HepG2 (cell line): ENCODE results near the gene FBH1. TPM values are rescaled to one million over a fixed set of nuclear protein-coding genes. Genes with fewer than 3 reads are reported as not detected.

Source experiments
- BCL6 ChIP-seq: IDR thresholded peaks from 2 replicates; pipeline ENCODE4 v1.6.1; 2016; ENCODE audit warnings: missing genetic modification reagents, missing compliant biosample characterization
- FOXO1 ChIP-seq: sonication (generic); formaldehyde crosslinking; IDR thresholded peaks from 2 replicates; pipeline ENCODE4 v1.4.0; 2020; ENCODE audit warnings: missing genetic modification reagents
- GMEB1 ChIP-seq: sonication (generic); formaldehyde crosslinking; IDR thresholded peaks from 2 replicates; pipeline ENCODE4 v1.5.1; 2020; ENCODE audit warnings: missing genetic modification reagents, mild to moderate bottlenecking, borderline replicate concordance
- HDAC1 ChIP-seq: sonication (generic); formaldehyde crosslinking; IDR thresholded peaks from 2 replicates; pipeline ENCODE4 v1.5.1; 2020; ENCODE audit warnings: mild to moderate bottlenecking, missing genetic modification reagents
- NR2C2 ChIP-seq: sonication (generic); formaldehyde crosslinking; IDR thresholded peaks from 2 replicates; pipeline ENCODE4 v1.4.0; 2020; ENCODE audit warnings: missing genetic modification reagents, mild to moderate bottlenecking, moderate library complexity, borderline replicate concordance
- ONECUT2 ChIP-seq: sonication (generic); formaldehyde crosslinking; IDR thresholded peaks from 2 replicates; pipeline ENCODE4 v1.4.0; 2020; ENCODE audit warnings: missing genetic modification reagents
- ZBTB7A ChIP-seq: sonication (generic); formaldehyde crosslinking; IDR thresholded peaks from 2 replicates; pipeline ENCODE4 v1.8.0; 2022; ENCODE audit warnings: mild to moderate bottlenecking, missing genetic modification reagents
- ZFY ChIP-seq: sonication (generic); formaldehyde crosslinking; IDR thresholded peaks from 2 replicates; pipeline ENCODE4 v1.4.0; 2020; ENCODE audit warnings: missing genetic modification reagents
- ZNF10 ChIP-seq: sonication (generic); formaldehyde crosslinking; IDR thresholded peaks from 2 replicates; pipeline ENCODE4 v1.4.0; 2020; ENCODE audit warnings: mild to moderate bottlenecking, low read depth, missing genetic modification reagents, borderline replicate concordance
- ZNF12 ChIP-seq: sonication (generic); formaldehyde crosslinking; IDR thresholded peaks from 2 replicates; pipeline ENCODE4 v1.5.0; 2020; ENCODE audit warnings: missing genetic modification reagents
- ZNF280D ChIP-seq: sonication (generic); formaldehyde crosslinking; IDR thresholded peaks from 2 replicates; pipeline ENCODE4 v1.5.1; 2020; ENCODE audit warnings: mild to moderate bottlenecking, missing genetic modification reagents
- ZNF432 ChIP-seq: sonication (generic); formaldehyde crosslinking; IDR thresholded peaks from 2 replicates; pipeline ENCODE4 v1.5.0; 2020; ENCODE audit warnings: missing genetic modification reagents, mild to moderate bottlenecking, borderline replicate concordance
- ZNF44 ChIP-seq: sonication (generic); formaldehyde crosslinking; IDR thresholded peaks from 2 replicates; pipeline ENCODE4 v1.5.1; 2020; ENCODE audit warnings: mild to moderate bottlenecking, missing genetic modification reagents
- polyA plus RNA-seq, 8 experiments: library from polyadenylated mRNA; depleted of rRNA in 3 of 8; stranded (reverse) in 7 of 8; unstranded in 1 of 8; fragments of >200 nt; fragmentation: Illumina TruSeq in 4 of 8; extraction: Trizol in 4 of 8; gene quantifications; 2 replicates each; pipeline versions ENCODE4 v1.2.1 to v1.2.3, GENCODE V29; 2011 to 2016; ENCODE audit warnings: low read depth in 4 of 8, missing spikeins in 1 of 8, mixed read lengths in 1 of 8; ENCODE audit not compliant: insufficient read depth in 1 of 8
- total RNA-seq, 5 experiments: library from RNA; depleted of rRNA; stranded (reverse); fragments of >200 nt; fragmentation: Illumina TruSeq; extraction: Trizol; gene quantifications; 2 replicates each; pipeline ENCODE4 v1.2.3, GENCODE V29; 2016; ENCODE audit warnings: low read depth in 1 of 5
- TF ChIP-seq, protein P1 (sequence below): sonication (generic); formaldehyde crosslinking; IDR thresholded peaks from 2 replicates; pipeline ENCODE4 v1.4.0; 2020; ENCODE audit warnings: missing genetic modification reagents
- TF ChIP-seq, protein P2 (sequence below): sonication (generic); formaldehyde crosslinking; IDR thresholded peaks from 2 replicates; pipeline ENCODE4 v1.8.1; 2023; ENCODE audit warnings: mild to moderate bottlenecking, moderate library complexity, missing genetic modification reagents
- TF ChIP-seq, protein P3 (sequence below): sonication (generic); formaldehyde crosslinking; conservative IDR thresholded peaks from 2 replicates; pipeline ENCODE4 v1.4.0; 2020; ENCODE audit warnings: missing genetic modification reagents
- TF ChIP-seq, protein P4 (sequence below): IDR thresholded peaks from 2 replicates; pipeline ENCODE4 v1.6.1; 2012; ENCODE audit warnings: inconsistent platforms
- TF ChIP-seq, protein P5 (sequence below): sonication (generic); formaldehyde crosslinking; IDR thresholded peaks from 2 replicates; pipeline ENCODE4 v1.5.0; 2020; ENCODE audit warnings: missing genetic modification reagents

The FBH1 gene
- total and polyA plus RNA-seq, 2 of the 13 experiments (the other 11 are each of a cell fraction or from before 2014, with no cell fraction given) = 48.8 to 60.3 TPM

- TF ChIP-seq ZFY = peak; percentile 38; the same call in 1 of the 2 replicates
- TF ChIP-seq, protein P1, sequence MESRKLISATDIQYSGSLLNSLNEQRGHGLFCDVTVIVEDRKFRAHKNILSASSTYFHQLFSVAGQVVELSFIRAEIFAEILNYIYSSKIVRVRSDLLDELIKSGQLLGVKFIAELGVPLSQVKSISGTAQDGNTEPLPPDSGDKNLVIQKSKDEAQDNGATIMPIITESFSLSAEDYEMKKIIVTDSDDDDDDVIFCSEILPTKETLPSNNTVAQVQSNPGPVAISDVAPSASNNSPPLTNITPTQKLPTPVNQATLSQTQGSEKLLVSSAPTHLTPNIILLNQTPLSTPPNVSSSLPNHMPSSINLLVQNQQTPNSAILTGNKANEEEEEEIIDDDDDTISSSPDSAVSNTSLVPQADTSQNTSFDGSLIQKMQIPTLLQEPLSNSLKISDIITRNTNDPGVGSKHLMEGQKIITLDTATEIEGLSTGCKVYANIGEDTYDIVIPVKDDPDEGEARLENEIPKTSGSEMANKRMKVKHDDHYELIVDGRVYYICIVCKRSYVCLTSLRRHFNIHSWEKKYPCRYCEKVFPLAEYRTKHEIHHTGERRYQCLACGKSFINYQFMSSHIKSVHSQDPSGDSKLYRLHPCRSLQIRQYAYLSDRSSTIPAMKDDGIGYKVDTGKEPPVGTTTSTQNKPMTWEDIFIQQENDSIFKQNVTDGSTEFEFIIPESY (CRISPR knock-in tag) = peak; percentile 83
- peak; percentile 96 for TF ChIP-seq FOXO1 (CRISPR knock-in tag)
- TF ChIP-seq, protein P2, sequence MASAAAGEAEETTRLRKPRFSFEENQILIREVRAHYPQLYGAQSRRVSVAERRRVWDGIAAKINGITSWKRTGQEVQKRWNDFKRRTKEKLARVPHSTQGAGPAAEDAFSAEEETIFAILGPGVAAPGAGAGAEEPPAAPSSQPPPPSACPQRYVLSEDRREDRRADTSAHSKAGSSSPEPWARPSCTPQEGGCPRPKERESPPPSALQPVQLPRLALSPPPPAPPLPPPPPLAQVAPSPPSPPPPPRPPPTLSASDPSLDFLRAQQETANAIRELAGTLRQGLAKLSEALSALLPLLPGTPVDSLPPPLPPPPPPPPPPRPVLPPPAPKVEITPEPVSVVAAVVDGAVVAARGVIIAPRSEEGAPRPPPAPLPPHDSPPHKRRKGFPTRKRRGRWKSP (CRISPR knock-in tag) = peak; percentile 73; the same call in 1 of the 2 replicates
- TF ChIP-seq, protein P3, sequence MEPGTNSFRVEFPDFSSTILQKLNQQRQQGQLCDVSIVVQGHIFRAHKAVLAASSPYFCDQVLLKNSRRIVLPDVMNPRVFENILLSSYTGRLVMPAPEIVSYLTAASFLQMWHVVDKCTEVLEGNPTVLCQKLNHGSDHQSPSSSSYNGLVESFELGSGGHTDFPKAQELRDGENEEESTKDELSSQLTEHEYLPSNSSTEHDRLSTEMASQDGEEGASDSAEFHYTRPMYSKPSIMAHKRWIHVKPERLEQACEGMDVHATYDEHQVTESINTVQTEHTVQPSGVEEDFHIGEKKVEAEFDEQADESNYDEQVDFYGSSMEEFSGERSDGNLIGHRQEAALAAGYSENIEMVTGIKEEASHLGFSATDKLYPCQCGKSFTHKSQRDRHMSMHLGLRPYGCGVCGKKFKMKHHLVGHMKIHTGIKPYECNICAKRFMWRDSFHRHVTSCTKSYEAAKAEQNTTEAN = 0 out of 2 replicates have a peak, but pooled peaks have one; percentile 45
- TF ChIP-seq ZNF432 (CRISPR knock-in tag) = peak; percentile 38; the same call in 1 of the 2 replicates
- TF ChIP-seq ZBTB7A (CRISPR knock-in tag) = peak; percentile 74; the same call in 1 of the 2 replicates
- TF ChIP-seq ZNF44 (CRISPR knock-in tag) = 0 out of 2 replicates have a peak, but pooled peaks have one; percentile 82
- TF ChIP-seq ZNF280D (CRISPR knock-in tag) = peak; percentile 33; the same call in 1 of the 2 replicates
- no peak for TF ChIP-seq ZNF10 (CRISPR knock-in tag)
- peak; percentile 96 for TF ChIP-seq HDAC1 (CRISPR knock-in tag)
- TF ChIP-seq, protein P4, sequence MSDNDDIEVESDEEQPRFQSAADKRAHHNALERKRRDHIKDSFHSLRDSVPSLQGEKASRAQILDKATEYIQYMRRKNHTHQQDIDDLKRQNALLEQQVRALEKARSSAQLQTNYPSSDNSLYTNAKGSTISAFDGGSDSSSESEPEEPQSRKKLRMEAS = peak; percentile 97
- peak; percentile 76; the same call in 1 of the 2 replicates for TF ChIP-seq ZNF12 (CRISPR knock-in tag)
- peak; percentile 84 for TF ChIP-seq BCL6
- TF ChIP-seq GMEB1 (CRISPR knock-in tag) = peak; percentile 16; the same call in 1 of the 2 replicates
- TF ChIP-seq NR2C2 (CRISPR knock-in tag) = peak; percentile 18; the same call in 1 of the 2 replicates
- TF ChIP-seq ONECUT2 (CRISPR knock-in tag) = peak; percentile 100
- TF ChIP-seq, protein P5, sequence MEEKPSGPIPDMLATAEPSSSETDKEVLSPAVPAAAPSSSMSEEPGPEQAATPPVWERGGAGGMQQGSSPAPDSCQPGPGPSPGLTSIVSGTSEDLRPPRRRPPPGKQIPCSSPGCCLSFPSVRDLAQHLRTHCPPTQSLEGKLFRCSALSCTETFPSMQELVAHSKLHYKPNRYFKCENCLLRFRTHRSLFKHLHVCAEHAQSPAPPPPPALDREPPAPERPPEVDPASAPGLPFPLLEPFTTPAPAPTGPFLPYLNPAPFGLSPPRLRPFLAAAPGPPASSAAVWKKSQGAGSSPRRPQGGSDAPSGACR (CRISPR knock-in tag) = no peak
These were observed 78.8 kb downstream of the FBH1 start (continued) for GRCh38 chr10:5968681-5969453.
